ENCODE measurements around the gene EHMT2. TPM values are rescaled to one million over a fixed set of nuclear protein-coding genes. Genes with fewer than 3 reads are reported as not detected.
A peak's percentile ranks its signal among the peaks of the same experiment; 100 is the strongest.

Gene EHMT2
- total RNA-seq, 1 donor from 2014 or later, result 35.8 TPM

- FAIRE-seq, result no peak
- Histone ChIP-seq H3K79me2 (ENCODE audit: insufficient read depth, low read length) (no peaks in the 10 kb centered on the region), H3K4me3 (ENCODE audit: insufficient read depth, low read depth, low read length) (no peak overlapping the region), H4K20me1 (ENCODE audit: insufficient read depth, low read length) (no peaks in the 10 kb centered on the region), H3K4me1 (ENCODE audit: insufficient read depth, low read length) (peaks cover 7% of the 10 kb centered on the region), H3K27me3 (ENCODE audit: insufficient read depth, low read length) (no peaks in the 10 kb centered on the region), H3K36me3 (ENCODE audit: insufficient read depth, low read length) (no peaks in the 10 kb centered on the region), H3K27ac (ENCODE audit: low read depth, low read length) (no peak overlapping the region), H3K4me2 (ENCODE audit: low read length) (no peak overlapping the region), H2AFZ (ENCODE audit: low read depth, low read length) (peak overlapping the region; percentile 42), H3K9ac (ENCODE audit: low read length) (no peak overlapping the region), H3K9me3 (ENCODE audit: insufficient read depth, low read depth, low read length) (no peaks in the 10 kb centered on the region)
- H3K4me1 Mint-ChIP-seq (ENCODE audit: low read depth, unreplicated experiment), result peaks cover 2% of the 10 kb centered on the region
- H3K27me3 Mint-ChIP-seq (ENCODE audit: low read depth, unreplicated experiment), result peaks cover 9% of the 10 kb centered on the region
- no peak for TF ChIP-seq CTCF (IDR thresholded peaks at IDR 0.05; ENCODE audit: insufficient read depth, low read depth, low read length)
- no peak overlapping the region for H3K4me3 Mint-ChIP-seq (ENCODE audit: unreplicated experiment)
- DNase-seq (ENCODE audit: low read depth), result no peak
- H3K27ac Mint-ChIP-seq (ENCODE audit: unreplicated experiment), result no peak overlapping the region
- H3K9me3 Mint-ChIP-seq (ENCODE audit: unreplicated experiment), result no peaks in the 10 kb centered on the region
- H3K36me3 Mint-ChIP-seq (ENCODE audit: low read depth, unreplicated experiment), result no peaks in the 10 kb centered on the region
Observed at GRCh38 chr6:31906122-31906521, 8.6 kb upstream of the EHMT2 start.

GRCh38 chr6:31905041-31905440 is 7.5 kb upstream of the EHMT2 start:
- Histone ChIP-seq H3K36me3 (ENCODE audit: insufficient read depth, low read length) (no peaks in the 10 kb centered on the region), H3K27me3 (ENCODE audit: insufficient read depth, low read length) (no peaks in the 10 kb centered on the region), H3K27ac (ENCODE audit: low read depth, low read length) (no peak overlapping the region), H2AFZ (ENCODE audit: low read depth, low read length) (no peak overlapping the region), H3K9ac (ENCODE audit: low read length) (no peak overlapping the region), H3K79me2 (ENCODE audit: insufficient read depth, low read length) (peaks cover 4% of the 10 kb centered on the region), H3K4me3 (ENCODE audit: insufficient read depth, low read depth, low read length) (no peak overlapping the region), H4K20me1 (ENCODE audit: insufficient read depth, low read length) (no peaks in the 10 kb centered on the region), H3K4me2 (ENCODE audit: low read length) (no peak overlapping the region), H3K9me3 (ENCODE audit: insufficient read depth, low read depth, low read length) (no peaks in the 10 kb centered on the region), H3K4me1 (ENCODE audit: insufficient read depth, low read length) (peaks cover 8% of the 10 kb centered on the region)
- Mint-ChIP-seq H3K4me1 (ENCODE audit: low read depth, unreplicated experiment) (peaks cover 2% of the 10 kb centered on the region), H3K9me3 (ENCODE audit: unreplicated experiment) (no peaks in the 10 kb centered on the region), H3K27ac (ENCODE audit: unreplicated experiment) (no peak overlapping the region), H3K4me3 (ENCODE audit: unreplicated experiment) (no peak overlapping the region), H3K27me3 (ENCODE audit: low read depth, unreplicated experiment) (peaks cover 9% of the 10 kb centered on the region), H3K36me3 (ENCODE audit: low read depth, unreplicated experiment) (no peaks in the 10 kb centered on the region)
- no peak for FAIRE-seq
- TF ChIP-seq CTCF (IDR thresholded peaks at IDR 0.05; ENCODE audit: insufficient read depth, low read depth, low read length) (no peak), EZH2 (IDR thresholded peaks at IDR 0.05; ENCODE audit: insufficient read depth, low read length) (no peak)
- DNase-seq (ENCODE audit: low read depth), result no peak

GRCh38 chr6:31903957-31904356 is 6.5 kb upstream of the EHMT2 start:
- no peak overlapping the region for H3K9ac ChIP-seq (ENCODE audit: low read length)
- Mint-ChIP-seq H3K27ac (ENCODE audit: unreplicated experiment) (no peak overlapping the region), H3K27me3 (ENCODE audit: low read depth, unreplicated experiment) (peaks cover 9% of the 10 kb centered on the region), H3K9me3 (ENCODE audit: unreplicated experiment) (no peaks in the 10 kb centered on the region), H3K36me3 (ENCODE audit: low read depth, unreplicated experiment) (no peaks in the 10 kb centered on the region), H3K4me3 (ENCODE audit: unreplicated experiment) (peak overlapping the region; percentile 27), H3K4me1 (ENCODE audit: low read depth, unreplicated experiment) (peaks cover 6% of the 10 kb centered on the region)
- H3K36me3 ChIP-seq (ENCODE audit: insufficient read depth, low read length), result no peaks in the 10 kb centered on the region
- no peaks in the 10 kb centered on the region for H3K27me3 ChIP-seq (ENCODE audit: insufficient read depth, low read length)
- no peaks in the 10 kb centered on the region for H4K20me1 ChIP-seq (ENCODE audit: insufficient read depth, low read length)
- H3K27ac ChIP-seq (ENCODE audit: low read depth, low read length), result no peak overlapping the region
- H3K4me3 ChIP-seq (ENCODE audit: insufficient read depth, low read depth, low read length), result no peak overlapping the region
- DNase-seq (ENCODE audit: low read depth) (no peak), FAIRE-seq (no peak)
- H3K9me3 ChIP-seq (ENCODE audit: insufficient read depth, low read depth, low read length), result no peaks in the 10 kb centered on the region
- TF ChIP-seq CTCF (IDR thresholded peaks at IDR 0.05; ENCODE audit: insufficient read depth, low read depth, low read length) (no peak), EZH2 (IDR thresholded peaks at IDR 0.05; ENCODE audit: insufficient read depth, low read length) (no peak)
- no peak overlapping the region for H3K4me2 ChIP-seq (ENCODE audit: low read length)
- peaks cover 8% of the 10 kb centered on the region for H3K4me1 ChIP-seq (ENCODE audit: insufficient read depth, low read length)
- H2AFZ ChIP-seq (ENCODE audit: low read depth, low read length), result no peak overlapping the region
- H3K79me2 ChIP-seq (ENCODE audit: insufficient read depth, low read length), result peaks cover 4% of the 10 kb centered on the region

All from astrocyte (in vitro differentiated cells and primary cell).